HEK293T (cell line): ENCODE results near the gene HEBP2.
A peak's percentile ranks its signal among the peaks of the same experiment; 100 is the strongest.
"Not testable (repeated sequence)": the region's sequence is repeated elsewhere in the genome, so short reads cannot be mapped to it uniquely, and the experiment has no call there.

ENCODE experiments used
- CTCF ChIA-PET: fragments of 350-600 bp; formaldehyde crosslinking; extraction: SDS; loops from one replicate; lab custom pipeline; 2021; ENCODE audit warnings: antibody characterized with exemption, inconsistent platforms; lab: Yijun Ruan, JAX
- POLR2A ChIA-PET: fragments of 350-600 bp; formaldehyde crosslinking; extraction: SDS; loops from one replicate; lab custom pipeline; 2020; ENCODE audit warnings: antibody characterized with exemption, inconsistent platforms; lab: Yijun Ruan, JAX
- DNase-seq: peaks from one replicate; pipeline ENCODE4 v3.0.0; 2012; ENCODE audit warnings: mixed read lengths; ENCODE audit errors: extremely low spot score
- ARNT ChIP-seq: fragments of 450-650 bp; IDR thresholded peaks from 2 replicates; pipeline ENCODE4 v1.6.1; 2017; ENCODE audit warnings: mild to moderate bottlenecking
- BHLHE40 ChIP-seq: fragments of 450-650 bp; IDR thresholded peaks from 2 replicates; pipeline ENCODE4 v1.6.1; 2016; ENCODE audit warnings: mild to moderate bottlenecking, moderate library complexity, borderline replicate concordance
- CTBP1 ChIP-seq: fragments of 450-650 bp; IDR thresholded peaks from 2 replicates; pipeline ENCODE4 v1.6.1; 2016; ENCODE audit warnings: borderline replicate concordance
- ELF4 ChIP-seq: fragments of 450-650 bp; IDR thresholded peaks from 2 replicates; pipeline ENCODE4 v1.6.1; 2017; ENCODE audit warnings: antibody characterized with exemption
- FOXA1 ChIP-seq: fragments of 450-650 bp; IDR thresholded peaks from 2 replicates; pipeline ENCODE4 v1.6.1; 2016; ENCODE audit warnings: mild to moderate bottlenecking
- FOXK2 ChIP-seq: fragments of 450-650 bp; IDR thresholded peaks from 2 replicates; pipeline ENCODE4 v1.6.1; 2016; ENCODE audit warnings: mild to moderate bottlenecking
- FOXM1 ChIP-seq: fragments of 450-650 bp; IDR thresholded peaks from 2 replicates; pipeline ENCODE4 v1.6.1; 2017; ENCODE audit warnings: mild to moderate bottlenecking, borderline replicate concordance
- HDGF ChIP-seq: fragments of 450-650 bp; IDR thresholded peaks from 2 replicates; pipeline ENCODE4 v1.6.1; 2017; ENCODE audit warnings: antibody characterized with exemption, borderline replicate concordance
- L3MBTL2 ChIP-seq: fragments of 450-650 bp; conservative IDR thresholded peaks from 2 replicates; pipeline ENCODE4 v1.6.1; 2016; ENCODE audit warnings: mild to moderate bottlenecking
- LEF1 ChIP-seq: fragments of 450-650 bp; IDR thresholded peaks from 2 replicates; pipeline ENCODE4 v1.6.1; 2017; ENCODE audit warnings: mild to moderate bottlenecking, borderline replicate concordance
- NFRKB ChIP-seq: fragments of 450-650 bp; IDR thresholded peaks from 2 replicates; pipeline ENCODE4 v1.6.1; 2016; ENCODE audit warnings: mild to moderate bottlenecking, moderate library complexity
- SP1 ChIP-seq: fragments of 450-650 bp; IDR thresholded peaks from 2 replicates; pipeline ENCODE4 v1.6.1; 2017
- SUZ12 ChIP-seq: fragments of 450-650 bp; IDR thresholded peaks from 2 replicates; pipeline ENCODE4 v1.6.1; 2016; ENCODE audit warnings: mild to moderate bottlenecking
- TARDBP ChIP-seq: fragments of 450-650 bp; IDR thresholded peaks from 2 replicates; pipeline ENCODE4 v1.6.1; 2016
- ZNF384 ChIP-seq: fragments of 450-650 bp; IDR thresholded peaks from 2 replicates; pipeline ENCODE4 v1.6.1; 2016
- TF ChIP-seq, protein P1 (sequence below): fragments of 450-650 bp; IDR thresholded peaks from 2 replicates; pipeline ENCODE4 v1.6.1; 2016

HEBP2 gene

DNA sequence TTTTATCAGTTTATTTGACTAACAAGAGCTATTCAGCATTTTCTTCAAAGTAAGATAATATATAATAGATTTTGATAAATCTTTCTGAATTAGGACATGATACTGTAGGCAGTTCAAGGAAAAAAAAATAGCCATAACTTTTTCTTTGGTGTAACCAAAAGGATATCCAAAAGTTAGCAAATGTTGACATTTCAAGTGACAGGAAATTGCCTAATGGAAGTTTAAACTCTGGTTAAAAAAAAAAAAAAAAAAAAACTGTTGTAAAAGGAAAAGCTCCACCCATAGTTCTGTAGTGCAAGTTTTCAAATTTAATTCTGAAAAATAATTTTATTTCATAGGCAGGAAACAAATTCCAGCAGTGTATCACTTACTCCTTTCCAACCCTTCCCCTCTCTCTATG is 18.8 kb downstream of the HEBP2 start:
- no peak for DNase-seq
- TF ChIP-seq ARNT, result no peak
- TF ChIP-seq, protein P1, sequence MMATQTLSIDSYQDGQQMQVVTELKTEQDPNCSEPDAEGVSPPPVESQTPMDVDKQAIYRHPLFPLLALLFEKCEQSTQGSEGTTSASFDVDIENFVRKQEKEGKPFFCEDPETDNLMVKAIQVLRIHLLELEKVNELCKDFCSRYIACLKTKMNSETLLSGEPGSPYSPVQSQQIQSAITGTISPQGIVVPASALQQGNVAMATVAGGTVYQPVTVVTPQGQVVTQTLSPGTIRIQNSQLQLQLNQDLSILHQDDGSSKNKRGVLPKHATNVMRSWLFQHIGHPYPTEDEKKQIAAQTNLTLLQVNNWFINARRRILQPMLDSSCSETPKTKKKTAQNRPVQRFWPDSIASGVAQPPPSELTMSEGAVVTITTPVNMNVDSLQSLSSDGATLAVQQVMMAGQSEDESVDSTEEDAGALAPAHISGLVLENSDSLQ, result no peak
- ChIA-PET CTCF (no interaction called here), POLR2A (no interaction called here)

DNA sequence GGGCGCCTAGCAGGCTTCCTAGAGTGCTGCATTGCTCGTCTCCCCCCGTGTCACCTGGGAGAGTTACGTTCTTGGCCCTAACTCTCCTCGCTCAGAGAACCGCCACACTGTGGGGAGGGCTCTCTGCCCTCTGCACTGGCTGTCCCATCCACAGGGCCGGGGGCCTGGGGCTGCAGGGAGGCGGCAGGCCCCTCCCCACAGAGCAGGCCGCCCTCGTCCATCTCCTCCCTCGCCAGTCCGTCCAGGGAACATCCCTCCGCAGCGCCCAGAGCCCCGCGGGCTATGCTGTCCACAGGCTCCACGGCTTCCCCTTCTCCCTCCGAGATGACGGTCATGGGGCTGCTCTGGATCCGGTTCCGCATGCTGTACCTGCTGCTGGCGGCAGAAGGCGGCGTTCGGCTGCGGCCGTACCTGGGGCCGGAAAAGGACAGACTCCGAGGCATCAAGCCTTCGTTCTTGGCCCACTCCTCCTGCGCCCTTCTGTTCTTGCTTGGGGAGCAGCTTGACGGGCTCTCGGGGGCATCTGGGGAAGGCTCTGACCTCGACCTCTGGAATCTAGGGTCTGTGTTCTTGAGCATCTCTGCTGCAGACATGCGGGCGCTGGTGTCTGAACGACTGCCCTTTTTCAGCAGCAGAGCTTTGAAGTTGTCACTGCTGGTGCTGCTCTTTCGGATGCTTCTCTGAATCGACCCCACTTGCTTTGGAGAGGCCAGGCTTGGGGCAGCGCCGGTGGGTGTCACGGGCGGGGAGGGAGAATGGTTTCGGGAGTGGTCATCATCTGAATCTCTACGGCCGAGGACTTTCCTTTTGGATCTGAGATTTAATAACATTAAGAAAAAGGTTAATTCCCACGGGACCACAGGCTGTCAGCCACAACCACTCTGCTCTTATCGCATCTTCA is 20.2 kb downstream of the HEBP2 start:
- TF ChIP-seq, protein P1, result no peak
- no peak for TF ChIP-seq HDGF
- TF ChIP-seq FOXM1, result no peak
- TF ChIP-seq ARNT, result no peak
- TF ChIP-seq NFRKB, result no peak
- TF ChIP-seq CTBP1, result no peak
- no peak for TF ChIP-seq BHLHE40
- TF ChIP-seq ELF4, result no peak
- CTCF ChIA-PET, result no interaction called here
- POLR2A ChIA-PET, result no interaction called here
- DNase-seq, result no peak

DNA sequence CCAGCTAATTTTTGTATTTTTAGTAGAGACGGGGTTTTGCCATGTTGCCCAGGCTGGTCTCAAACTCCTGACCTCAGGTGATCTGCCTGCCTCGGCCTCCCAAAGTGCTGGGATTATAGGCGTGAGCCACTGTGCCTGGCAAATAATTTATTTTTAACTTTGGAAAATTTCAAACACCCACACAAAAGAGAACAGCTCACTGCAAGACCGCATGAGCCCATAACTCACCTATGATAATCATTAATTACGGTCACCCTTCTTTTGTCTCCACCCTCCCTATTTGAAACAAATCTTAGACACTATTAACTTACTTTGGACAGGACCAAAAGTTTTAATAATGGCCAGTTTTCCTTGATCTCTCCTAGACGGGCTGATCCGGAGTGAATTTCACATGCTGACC is 21.2 kb downstream of the HEBP2 start:
- POLR2A ChIA-PET, DNase-seq, CTCF ChIA-PET: not testable (repeated sequence)

DNA sequence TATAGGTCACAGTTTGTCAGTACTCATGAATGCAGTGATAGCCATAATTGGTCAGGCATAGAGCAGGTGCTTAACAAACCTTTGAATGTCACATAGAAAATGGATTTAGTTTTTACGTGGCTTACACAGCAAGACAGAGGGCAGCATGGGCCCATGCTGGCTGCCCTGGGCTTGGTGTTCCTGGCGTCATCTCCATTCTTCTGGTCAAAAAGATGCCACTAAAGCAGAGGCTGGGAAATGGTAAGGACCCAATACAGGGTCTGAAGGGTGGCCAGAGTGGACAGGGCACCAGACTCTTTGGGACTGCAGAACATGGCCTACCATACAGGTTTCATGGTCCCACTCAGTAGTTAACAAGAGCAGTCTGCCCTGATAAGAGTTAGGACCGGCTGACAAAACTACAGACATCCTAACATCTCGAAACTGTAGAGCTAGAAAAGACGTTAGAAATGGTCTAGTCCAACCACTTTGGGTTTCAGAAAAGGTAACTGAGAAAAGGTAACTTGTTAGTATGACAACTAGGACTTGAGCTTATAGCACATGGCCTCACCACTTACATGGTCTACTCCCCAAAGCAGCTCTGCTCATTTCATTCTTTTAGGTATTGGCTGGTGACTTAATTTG is 22.6 kb downstream of the HEBP2 start:
- no peak for DNase-seq
- no peak for TF ChIP-seq SUZ12
- no peak for TF ChIP-seq FOXK2
- no peak for TF ChIP-seq ELF4
- no peak for TF ChIP-seq BHLHE40
- no peak for TF ChIP-seq SP1
- TF ChIP-seq L3MBTL2, result no peak
- TF ChIP-seq, protein P1, result no peak
- TF ChIP-seq LEF1, result no peak
- no peak for TF ChIP-seq CTBP1
- TF ChIP-seq NFRKB, result no peak
- no peak for TF ChIP-seq FOXA1
- CTCF ChIA-PET, result interaction anchor here (1.0 kb wide), 1 partner anchor 83 kb away, joined by 4 read pairs; no protein-coding TSS in a partner anchor
- POLR2A ChIA-PET, result no interaction called here

DNA sequence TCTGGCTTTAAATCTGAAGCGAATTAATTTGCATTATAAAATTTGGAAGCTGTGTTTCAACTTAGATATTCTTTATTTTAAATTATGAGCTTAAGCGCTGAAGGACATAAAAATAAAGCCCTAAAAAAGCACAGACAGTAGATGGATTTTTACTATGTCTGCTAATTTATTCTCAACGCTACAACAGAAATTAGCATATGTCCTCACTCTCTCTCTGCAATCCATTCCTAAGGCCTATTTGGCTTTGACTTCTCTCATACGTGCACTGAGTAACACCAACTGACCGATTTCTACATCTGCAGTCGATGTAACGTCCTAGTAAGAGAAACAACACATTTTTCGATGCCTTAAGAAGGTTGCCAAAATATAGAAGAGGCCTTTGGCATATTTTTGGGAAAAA is 23.7 kb downstream of the HEBP2 start:
- no peak for TF ChIP-seq L3MBTL2
- no peak for TF ChIP-seq FOXK2
- TF ChIP-seq ELF4, result no peak
- no peak for TF ChIP-seq ARNT
- TF ChIP-seq CTBP1, result no peak
- no peak for TF ChIP-seq FOXA1
- no peak for TF ChIP-seq TARDBP
- TF ChIP-seq HDGF, result no peak
- TF ChIP-seq ZNF384, result no peak
- no peak for TF ChIP-seq BHLHE40
- TF ChIP-seq SUZ12, result no peak
- TF ChIP-seq NFRKB, result no peak
- no peak for TF ChIP-seq LEF1
- DNase-seq, result no peak
- ChIA-PET POLR2A (no interaction called here), CTCF (interaction anchor here (1.0 kb wide), 1 partner anchor 82 kb away, joined by 4 read pairs; no protein-coding TSS in a partner anchor)

DNA sequence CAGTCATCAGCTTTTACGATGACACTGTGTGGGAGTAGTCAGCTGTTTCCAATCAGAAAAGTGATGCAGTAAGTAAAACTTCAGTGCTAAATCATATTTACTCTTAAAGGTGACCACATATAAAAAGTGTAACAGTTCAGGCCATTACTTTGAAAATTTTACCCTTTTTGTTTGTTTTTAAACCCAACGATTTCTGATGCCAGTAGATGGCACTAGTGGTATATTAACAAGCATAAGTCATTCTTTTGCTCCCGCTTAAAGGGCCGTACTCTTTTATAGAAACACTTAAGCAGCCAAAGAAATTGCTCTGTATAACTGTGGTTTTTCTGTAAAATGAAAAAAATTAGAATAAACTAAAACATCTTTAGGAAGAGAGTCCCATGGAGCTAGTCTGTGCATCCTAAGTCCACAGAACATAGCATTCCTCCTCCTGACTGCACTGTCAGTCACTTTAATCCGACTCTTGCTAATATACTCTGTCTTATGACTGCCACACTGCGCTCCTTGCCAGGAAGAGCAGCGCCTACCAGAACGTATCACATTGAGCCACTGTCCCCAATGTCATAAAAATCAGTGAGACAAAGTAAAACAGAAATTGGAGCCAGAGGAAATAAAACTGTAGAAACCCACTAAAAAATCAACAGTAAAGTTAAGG is 25.0 kb downstream of the HEBP2 start:
- ChIA-PET POLR2A (interaction anchor here (1.3 kb wide), 1 partner anchor 25 kb away, joined by 3 read pairs; no protein-coding TSS in a partner anchor), CTCF (interaction anchor here (0.6 to 1.3 kb wide), 4 partner anchors 80 to 446 kb away, joined by 3 to 7 read pairs (median 3); no protein-coding TSS in a partner anchor)

More for the DNA sequence above, 25.0 kb downstream of the HEBP2 start:
- DNase-seq, result peak; percentile 58
- TF ChIP-seq HDGF (no peak), L3MBTL2 (no peak), ARNT (no peak), FOXK2 (no peak), TARDBP (no peak), ZNF384 (no peak), LEF1 (no peak), FOXA1 (no peak), ELF4 (no peak), BHLHE40 (no peak), FOXM1 (peak; percentile 65; the same call in 1 of the 2 replicates), CTBP1 (no peak)
- TF ChIP-seq, protein P1, result peak; percentile 68
